HG03457 (cell line): ENCODE results near the gene LIX1L.

Experiments used
- ATAC-seq: cut with Tn5 transposase; IDR thresholded peaks from one replicate; pipeline ENCODE4 v1.9.1; 2021; ENCODE audit warnings: moderate number of reproducible peaks; ENCODE audit not compliant: unreplicated experiment

Gene LIX1L

DNA sequence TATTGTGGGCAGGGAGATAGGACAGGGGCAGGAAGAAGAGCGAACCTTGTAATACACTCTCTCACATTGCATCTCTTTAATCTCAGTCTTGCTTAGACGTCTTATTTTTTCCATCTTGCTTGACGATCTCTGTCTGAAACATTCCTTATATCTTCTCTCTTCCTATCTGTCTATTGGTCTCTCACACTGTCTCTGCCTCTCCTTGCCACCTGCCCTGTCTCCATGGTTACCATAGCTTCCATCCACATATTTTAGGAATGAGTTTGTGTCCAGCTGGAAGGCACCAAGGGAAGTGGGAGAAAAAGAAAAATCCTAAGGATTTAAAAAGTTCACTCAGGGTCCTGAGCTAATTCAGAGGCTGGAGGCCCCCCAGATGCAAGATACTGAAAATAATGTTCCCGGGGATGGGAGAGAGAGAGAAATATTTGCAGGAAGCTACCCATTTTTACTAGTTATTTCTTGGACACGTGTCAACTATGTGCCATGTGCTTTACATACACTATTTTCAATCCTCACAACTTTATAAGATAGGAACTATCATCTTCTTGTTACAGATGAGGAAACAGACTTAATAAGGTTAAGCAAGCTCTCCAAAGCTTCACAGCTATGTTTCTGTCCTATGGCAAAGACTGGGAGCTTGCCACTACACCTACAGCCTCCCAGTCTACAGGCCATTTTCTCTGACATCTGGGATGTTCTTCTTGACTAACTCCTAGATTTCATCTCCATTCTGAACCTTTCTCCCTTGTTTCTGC is 5.6 kb upstream of the LIX1L start:
- ATAC-seq: no peak

DNA sequence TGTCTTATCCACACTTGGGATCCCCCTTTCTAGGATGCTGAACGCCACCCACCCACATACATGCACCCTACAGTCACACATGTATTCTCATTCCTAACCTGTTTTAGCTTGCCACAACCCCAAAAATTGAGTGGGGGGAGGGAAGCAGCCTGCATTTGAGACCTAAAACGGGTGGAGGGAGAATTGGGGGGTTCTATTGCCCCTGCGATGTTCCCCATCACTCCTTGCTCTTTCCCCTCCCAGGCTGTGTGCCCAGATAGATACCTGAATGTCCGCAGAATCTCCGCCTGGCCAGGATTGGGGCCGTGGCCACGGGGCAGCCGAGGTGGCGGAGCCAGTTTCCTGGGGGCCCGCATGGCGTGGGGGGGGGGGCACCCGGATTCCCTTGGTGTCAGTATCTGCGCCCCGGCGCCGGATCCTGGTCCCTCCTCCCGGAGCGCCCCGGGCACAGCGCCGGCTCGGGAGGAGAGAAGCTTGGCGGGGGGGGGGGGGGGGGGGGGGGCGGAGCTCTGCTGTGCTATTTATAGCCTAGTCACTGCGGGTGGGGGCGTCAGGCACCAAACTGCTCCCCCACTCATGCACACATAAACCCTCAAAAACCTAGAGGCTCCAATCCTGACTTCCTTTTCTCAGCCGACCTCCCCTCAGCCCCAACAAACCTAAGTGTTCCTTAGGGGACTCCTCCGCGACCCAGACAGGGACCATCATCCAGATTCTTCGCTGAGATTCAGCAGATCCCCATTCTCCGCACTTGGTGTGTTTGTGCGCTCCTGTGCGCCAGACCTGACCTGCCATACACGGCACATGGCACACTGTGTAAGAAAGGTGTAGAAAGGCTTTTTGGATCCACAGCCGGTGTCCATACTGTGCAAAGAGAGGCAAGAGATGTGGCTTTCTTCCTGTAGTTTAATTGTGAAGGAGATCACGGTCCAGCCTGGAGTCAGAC is 4.6 kb upstream of the LIX1L start:
- no peak for ATAC-seq

DNA sequence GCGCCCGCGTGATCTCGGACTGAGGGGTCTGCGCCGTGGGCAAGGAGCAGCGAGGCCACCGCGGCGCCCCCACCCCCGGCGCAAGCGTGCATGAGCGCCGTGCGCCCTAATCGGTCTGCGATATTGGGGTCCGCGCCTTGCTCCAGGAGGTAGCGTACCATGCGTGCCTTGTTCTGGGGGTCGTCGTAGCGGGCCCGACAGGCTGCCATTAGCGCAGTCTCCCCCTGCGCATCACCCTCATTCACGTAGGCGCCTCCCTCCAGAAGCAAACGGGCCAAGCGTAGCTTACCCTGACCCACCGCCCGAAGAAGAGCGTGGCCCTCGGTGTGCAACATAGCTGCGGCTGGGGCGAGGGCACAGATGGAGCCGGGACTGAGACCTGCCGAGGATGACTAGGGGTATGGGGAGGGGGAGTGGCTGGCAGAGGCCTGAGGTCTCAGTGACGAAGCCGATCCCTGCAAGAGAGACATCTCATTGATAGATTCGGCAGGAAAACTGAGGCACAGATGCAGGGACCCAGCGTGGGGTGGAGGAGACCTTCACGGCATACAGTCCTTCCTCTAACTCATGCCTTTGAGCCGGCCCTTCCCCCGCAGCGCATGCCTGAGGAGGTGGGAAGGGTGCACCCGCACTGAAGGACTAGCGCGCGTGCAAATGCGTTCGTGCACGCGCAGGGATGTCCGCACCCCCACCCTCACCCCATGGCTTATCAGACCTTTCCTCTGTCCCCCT is 3.8 kb upstream of the LIX1L start:
- ATAC-seq: no peak

DNA sequence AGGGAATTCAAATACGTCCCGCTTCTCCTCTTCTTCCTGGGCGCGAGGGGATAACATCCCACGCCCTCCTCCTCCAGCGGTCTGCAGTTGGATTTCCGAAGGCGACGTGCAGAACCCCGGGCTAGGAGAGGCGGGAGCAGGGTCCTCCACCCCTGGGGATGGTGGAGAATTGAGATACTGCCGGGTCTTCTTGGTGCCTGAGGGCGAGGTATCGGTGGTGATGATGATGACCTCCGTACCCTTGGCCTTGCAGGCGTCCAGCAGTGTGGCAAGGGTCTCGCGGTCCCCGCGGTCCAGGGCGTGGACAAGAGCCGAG is 3.2 kb upstream of the LIX1L start:
- no peak for ATAC-seq

DNA sequence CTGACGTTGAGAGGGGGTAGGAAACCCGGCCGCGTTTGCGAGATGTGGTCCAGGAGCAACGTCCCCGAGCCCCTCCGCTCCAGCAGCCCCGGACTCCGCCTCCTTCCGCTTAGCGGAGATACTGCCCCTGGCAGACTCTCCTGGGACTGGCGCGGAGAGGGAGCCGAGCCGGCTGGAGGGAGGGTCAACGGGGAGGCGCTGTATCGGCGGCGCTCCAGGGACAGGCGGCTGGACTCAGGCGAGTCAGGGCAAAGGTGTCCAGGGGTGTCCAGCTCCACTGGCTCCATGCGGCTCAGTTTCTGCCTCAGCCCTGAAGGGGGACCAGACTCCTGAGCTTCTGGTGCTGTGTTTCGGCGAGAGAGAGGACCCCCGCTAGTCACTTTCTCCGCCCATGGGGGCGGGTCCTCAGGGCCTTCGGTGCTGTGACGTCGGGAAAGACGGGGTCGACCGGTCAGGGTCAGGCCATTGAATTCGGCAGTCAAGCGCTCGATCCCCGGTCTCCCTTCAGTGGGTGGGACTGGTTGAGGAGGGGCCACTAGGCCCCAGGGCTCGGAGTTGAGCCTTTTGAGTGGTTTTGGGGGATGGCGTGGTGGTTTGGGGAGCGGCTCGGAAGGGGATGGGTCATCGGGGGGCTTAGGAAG is 2.8 kb upstream of the LIX1L start:
- ATAC-seq: no peak

DNA sequence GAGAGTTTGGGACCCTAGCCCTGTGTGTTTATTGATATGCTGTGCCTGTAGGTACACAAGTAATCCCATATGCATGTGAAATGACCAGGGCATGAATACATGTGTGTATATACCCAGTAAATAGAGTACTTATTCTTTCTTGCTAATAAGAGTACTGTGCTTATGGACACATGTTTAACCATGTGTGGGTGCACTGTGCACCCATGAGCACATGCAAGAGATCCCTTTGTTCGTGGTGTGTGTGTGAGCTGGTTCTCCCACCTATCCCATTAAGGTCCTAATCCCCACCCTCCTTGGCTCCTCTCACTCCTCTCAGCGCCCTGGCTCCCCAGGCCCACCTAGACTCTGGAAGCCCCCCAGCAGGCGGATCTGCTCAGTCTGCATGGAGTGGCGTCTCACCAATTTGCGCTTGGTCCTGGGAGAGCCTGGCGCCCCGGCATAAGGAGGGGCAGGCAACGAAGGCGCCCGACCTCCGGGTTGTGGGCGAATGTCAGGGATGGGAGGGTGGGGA is 2.2 kb upstream of the LIX1L start:
- ATAC-seq: no peak

DNA sequence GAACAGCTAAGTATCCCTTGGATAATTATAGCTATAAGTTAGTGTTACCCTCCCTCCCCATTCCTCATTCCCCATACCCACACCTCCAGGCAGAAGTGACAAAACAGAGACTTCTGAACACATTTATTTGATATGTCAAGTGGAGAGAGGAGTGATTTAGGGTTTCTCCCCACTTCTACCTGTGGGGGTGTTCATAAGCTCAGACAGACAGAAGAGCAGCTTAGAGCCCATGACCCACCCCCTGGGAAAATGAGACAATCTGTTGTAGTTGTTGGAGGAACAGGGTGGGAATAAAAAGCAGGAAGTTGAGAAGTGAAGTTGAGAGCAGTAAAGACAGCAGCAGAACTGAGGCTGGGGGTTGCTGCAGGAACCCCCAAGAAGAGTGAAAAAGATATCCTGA is 1.5 kb upstream of the LIX1L start:
- ATAC-seq: no peak

DNA sequence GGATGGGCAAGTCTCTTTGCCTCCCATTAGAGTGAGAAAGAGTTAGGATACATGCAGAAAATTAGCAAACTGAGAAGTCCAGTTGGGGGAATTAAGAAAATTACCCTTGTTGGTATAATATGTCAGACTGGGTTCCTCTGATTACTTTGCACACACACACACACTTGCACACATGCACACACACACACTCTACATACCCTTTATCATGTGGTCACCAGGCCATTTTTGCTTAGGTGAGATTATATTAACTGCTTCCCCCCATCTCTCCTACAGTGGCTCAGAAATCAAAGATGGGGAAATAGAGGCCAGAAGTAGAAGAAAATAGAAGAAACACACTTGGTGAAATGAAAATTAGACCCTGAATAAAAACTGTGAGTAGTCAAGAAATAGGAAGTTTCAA is 917 bp upstream of the LIX1L start:
- ATAC-seq: no peak

DNA sequence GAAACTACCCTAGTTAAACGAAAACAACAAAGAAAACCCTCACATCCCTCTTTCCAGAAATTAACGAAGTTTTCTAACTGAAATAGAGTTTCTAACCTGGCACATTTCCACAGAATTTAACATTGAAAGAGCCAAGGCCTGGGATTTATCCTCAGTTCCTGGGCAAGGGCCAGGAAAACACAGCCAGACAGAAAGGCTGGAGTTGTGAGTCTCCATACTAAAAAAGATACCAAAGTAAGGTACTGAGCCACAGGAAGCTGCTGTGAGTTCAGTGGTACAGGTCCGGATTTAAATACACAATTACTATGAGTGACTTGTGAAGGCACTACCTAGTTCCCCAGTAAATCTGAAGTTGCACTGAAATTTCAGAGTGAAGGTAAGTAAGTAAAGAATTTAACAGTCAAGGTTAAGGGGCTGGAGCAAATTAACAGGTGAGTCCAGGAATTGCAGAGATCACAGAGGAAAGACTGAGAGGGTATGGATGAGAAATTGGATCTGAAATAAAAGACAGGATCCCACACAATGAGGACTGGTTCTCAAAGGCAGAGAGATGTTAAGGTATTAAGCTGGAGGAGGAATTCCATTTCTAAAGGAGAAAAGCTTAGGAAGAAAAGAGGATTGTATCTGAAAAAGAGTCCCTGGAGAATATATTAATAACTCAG is 905 bp downstream of the LIX1L start:
- no peak for ATAC-seq

DNA sequence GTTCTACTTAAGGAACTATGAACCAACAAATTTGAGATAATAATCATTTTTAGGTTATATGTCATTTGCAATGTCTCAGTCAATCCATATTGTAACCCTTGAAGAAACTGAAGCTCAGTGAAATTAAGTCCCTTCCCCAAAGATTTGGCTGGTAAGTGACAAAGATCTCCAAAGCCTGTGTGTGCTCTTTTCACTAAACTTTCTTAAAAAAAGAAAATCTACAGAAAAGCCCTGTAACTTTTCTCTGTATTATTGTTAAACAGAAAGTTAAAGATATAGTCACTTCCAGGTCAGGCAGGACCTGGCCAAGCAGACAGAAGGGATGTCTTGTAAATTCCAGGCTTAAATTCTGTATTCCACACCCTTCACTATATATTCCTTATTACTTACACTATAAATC is 1.5 kb downstream of the LIX1L start:
- no peak for ATAC-seq

DNA sequence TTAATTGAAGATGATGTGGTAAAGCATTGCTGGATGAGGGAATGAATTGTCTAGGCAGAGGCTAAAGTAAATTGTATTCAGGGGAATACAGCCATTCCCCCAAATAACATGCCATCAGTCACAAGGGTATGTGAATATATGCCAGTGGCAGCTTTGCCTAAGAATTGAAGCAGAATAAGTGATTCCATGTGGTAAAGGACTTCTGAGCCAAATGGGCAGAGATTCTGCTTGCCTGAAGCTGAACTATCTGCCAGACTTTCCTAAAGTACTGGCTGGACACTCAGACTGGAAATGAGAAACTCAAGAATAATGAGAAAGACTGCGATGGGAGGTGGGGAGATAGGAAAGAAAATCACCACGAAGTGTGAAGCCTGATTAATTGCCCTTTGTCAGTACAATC is 2.4 kb downstream of the LIX1L start:
- no peak for ATAC-seq

DNA sequence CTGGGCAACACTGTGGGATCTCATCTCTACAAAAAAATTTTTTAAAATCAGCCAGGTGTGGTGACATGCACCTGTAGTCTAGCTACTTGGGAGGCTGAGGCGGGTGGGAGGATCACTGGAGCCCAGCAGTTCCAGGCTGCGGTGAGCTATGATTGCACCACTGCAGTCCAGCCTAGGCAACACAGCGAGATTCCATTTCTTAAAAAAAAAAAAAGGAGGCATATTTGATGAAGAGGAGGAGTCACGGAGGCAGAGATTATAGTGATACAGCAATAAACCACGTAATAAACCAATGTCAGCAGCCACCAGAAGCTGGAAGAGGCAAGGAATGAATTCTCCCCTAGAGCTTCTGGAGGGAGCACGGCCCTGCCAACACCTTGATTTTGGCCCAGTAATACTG is 4.0 kb downstream of the LIX1L start:
- no peak for ATAC-seq

DNA sequence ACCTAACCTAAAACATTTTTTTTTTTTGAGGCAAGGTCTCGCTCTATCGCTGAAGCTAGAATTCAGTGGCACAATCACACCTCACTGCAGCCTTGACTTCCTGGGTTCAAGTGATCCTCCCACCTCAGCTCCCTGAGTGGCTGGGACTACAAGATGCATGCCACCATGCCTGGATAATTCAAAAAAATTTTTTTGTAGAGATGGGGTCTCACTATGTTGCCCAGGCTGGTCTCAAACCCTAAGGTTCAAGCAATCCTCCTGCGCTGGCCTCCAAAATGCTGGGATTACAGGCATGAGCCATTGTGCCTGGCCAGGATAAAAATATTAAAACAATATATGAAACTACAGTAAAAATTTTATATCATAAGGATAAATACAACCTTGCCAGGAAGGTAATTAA is 4.9 kb downstream of the LIX1L start:
- ATAC-seq: no peak

DNA sequence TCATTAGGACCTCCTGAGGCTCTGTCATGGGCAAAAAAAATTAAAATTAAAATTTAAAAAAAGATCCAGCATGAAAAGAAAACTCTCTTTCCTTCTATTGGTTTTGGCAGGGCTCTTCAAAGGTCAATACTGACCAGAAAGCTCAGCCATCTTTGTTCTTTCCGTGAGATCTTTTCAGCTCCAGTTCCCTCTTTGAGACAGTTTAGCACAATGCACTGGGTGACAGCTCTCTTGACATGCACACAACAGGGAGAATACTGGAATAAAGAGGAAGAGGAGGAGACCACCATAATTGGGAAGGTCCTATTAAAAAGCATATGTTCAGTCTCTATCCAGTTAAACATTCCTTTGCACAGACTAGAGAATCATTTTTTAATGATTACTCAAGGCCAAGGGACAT is 6.3 kb downstream of the LIX1L start:
- no peak for ATAC-seq

DNA sequence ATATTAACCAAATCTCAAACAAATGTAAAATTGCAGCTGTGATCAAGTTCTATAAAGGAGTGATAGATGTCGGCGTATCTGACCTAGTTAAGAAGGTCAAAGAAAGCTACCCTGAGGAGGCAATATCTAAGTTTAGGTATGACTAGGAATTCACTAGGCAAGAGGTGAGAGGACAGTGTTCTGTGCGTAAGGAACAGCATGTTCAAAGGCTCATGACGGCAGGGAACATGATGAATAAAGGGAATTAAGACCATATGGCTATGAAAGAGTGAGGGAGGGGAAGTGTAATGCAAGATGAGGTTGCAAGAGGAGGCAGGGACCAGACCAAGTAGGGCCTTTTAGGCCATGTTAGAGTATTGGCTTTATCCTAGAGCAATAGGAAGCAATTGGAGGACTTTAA is 8.6 kb downstream of the LIX1L start:
- ATAC-seq: no peak

DNA sequence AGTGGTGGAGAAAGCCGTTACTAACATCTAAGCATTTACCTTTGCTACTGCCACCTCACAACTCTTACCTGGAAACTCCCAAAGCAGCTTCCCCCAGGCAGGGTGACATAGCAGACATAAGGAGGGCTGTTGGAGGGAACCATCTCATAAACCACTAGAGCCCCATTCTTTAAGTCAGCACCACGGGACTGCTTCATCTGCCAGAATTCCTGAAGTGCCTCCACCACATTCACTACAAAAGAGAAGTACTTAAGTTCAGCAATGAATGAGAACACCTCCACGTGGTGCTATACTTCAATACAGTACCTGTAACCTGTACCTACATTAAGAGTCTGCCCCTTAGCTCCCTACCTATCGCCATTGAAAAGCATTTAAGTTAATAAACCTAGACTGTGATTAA is 10.3 kb downstream of the LIX1L start:
- ATAC-seq: no peak

DNA sequence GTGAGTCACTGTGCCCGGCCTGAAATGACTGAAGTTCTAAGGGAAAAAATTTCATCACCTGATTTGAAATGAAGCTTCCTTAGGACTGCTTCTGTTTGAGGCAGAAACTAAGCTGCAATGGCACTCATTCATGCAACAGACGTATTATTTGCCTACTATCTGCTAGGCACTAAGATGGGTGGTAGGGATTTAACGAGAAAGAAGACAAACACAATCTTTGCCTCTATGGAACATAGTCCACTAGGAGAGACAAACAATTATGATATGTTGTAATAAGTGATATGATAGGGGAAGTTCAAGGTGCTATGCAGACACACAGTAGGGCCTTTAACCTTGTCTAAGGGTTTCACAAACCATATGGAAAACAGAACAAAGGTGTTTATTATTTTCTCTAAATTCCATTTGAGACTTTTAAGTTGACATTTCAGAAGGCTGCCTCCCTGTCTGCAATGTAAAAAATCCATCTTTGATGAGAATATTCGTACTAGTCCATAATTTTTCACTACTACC is 11.3 kb downstream of the LIX1L start:
- no peak for ATAC-seq

DNA sequence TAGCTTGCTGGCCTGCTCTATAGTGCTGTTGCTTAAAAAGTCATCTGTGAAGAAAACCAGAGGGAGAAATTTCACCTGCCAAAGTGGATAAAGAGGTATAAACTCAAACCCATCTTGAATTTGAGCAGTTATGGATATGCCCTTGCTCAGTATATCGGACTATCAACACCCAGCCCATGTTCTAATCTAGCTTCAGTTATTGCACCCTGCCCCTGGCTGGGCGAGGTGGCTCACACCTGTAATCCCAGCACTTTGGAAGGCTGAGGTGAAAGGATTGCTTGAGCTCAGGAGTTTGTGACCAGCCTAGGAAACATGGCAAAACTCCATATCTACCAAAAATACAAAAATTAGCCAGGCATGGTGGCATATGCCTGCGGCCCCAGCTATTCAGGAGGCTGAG is 13.3 kb downstream of the LIX1L start:
- no peak for ATAC-seq

DNA sequence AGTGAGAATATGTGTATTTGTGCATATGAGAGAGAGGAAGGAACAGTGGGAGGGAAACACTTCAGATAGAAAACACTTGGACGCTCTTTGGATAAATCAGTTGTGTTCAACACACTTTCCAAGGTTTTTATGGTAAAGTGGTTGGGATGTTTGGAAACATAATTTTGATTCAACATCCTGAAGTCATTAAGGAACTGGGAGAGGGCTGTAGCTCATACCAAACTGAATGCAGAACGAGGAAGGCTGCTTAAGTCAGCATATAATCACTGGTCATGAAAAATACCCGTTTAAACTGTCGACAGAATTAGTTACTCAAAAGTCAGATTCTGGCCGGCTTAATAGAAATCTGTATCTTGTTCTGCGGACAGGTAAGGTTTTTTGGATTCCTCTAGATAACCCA is 14.9 kb downstream of the LIX1L start:
- ATAC-seq: no peak

DNA sequence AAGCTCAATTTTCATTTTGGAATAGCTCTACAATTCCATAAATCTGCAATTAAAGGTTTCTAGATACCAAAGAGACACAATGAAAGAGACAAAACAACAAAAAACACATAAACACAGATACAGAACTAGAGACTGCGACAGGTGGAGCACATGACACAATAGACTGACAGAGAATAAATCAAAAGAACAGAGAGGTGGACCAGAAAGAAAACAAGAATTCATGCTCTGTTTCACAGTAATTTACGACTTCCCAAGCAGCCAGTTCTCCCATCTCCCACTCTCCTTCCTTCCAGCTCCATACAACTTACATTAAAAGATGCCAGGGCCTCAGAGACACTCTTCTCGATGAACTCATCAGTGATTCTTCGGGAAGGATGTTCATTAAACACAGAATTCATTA is 15.4 kb downstream of the LIX1L start:
- no peak for ATAC-seq
